Adipocyte (in vitro differentiated cells): Measurements from ENCODE around the gene CACNB2.
A peak's percentile ranks its signal among the peaks of the same experiment; 100 is the strongest.

Experiments used
- DNase-seq: peaks from one replicate; pipeline ENCODE4 v3.0.0-alpha.2; 2015; ENCODE audit warnings: low read depth
- H3K27me3 ChIP-seq: replicated peaks from 2 replicates; pipeline ENCODE4 v1.7.0; 2013; ENCODE audit warnings: mild to moderate bottlenecking, low read length, moderate library complexity; ENCODE audit not compliant: control insufficient read depth, insufficient read depth
- H3K36me3 ChIP-seq: 2 replicates; pipeline ENCODE4 v1.7.0; 2013; ENCODE audit warnings: low read length, mild to moderate bottlenecking, moderate library complexity; ENCODE audit not compliant: control insufficient read depth, insufficient read depth, severe bottlenecking
- H3K4me1 ChIP-seq: 2 replicates; pipeline ENCODE4 v1.7.0; 2013; ENCODE audit warnings: mild to moderate bottlenecking, low read length, moderate library complexity; ENCODE audit not compliant: control insufficient read depth, insufficient read depth
- H3K4me3 ChIP-seq: 2 replicates; pipeline ENCODE4 v1.7.0; 2013; ENCODE audit warnings: mild to moderate bottlenecking, low read length, moderate library complexity
- H3K9ac ChIP-seq: 2 replicates; pipeline ENCODE4 v1.7.0; 2013; ENCODE audit warnings: mild to moderate bottlenecking, low read length, moderate library complexity
- H3K9me3 ChIP-seq: 2 replicates; pipeline ENCODE4 v1.7.0; 2013; ENCODE audit warnings: mild to moderate bottlenecking, low read length, moderate library complexity; ENCODE audit not compliant: control insufficient read depth

Gene CACNB2

DNA sequence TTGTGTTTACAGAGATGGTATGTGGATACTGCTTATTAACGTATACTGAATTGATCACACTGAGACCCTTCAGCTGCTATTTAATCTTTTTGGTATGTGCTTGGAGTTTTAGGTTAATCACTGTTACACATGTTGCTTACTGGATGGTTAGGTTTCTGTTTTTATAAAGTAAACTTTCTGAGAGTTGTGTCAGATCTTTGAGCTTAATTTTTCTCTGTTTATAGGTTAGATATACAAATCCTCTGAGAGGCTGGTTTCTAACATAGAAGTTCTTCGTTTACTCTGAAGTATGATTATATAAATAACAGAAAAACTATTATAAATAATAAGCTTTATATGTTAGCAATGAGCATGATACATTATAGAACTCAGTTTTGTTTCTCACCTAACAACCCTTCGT is 388.1 kb downstream of the CACNB2 start:
- Histone ChIP-seq H3K4me3 (no peak overlapping the region), H3K36me3 (peaks cover 35% of the 10 kb centered on the region), H3K9me3 (no peaks in the 10 kb centered on the region), H3K4me1 (peaks cover 3% of the 10 kb centered on the region), H3K9ac (no peak overlapping the region), H3K27me3 (no peaks in the 10 kb centered on the region)
- no peak for DNase-seq

DNA sequence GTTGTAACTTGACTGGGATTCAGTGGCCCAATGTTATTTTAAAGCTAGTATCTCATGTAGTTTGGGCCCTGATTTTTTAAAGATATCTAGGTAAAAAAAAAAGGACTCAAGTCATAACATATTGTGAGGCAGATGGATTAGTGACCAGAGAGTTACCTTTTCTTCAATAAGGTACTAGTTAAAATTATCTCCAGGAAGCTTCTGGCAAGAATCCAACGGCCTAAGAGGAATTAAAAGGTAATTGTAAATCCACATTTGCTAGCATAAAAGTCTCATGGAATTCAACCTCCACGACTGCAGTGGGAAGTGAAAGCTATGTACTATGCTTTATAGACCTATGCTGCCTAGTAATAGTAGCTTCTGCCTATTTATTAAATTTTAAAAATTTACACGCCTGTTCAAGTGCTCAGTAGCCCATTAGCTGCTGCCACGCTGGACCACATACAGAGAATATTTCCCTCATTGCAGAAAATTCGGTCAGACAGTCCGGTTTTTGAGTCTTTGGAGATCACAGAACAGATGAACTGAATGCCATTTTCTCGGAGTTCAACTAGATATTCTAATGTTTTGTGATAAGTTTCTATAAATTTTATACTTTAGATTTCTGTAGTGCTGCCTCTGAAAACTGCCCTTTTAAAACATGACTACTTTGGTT is 392.8 kb downstream of the CACNB2 start:
- Histone ChIP-seq H3K4me3 (no peak overlapping the region), H3K9ac (no peak overlapping the region), H3K27me3 (no peaks in the 10 kb centered on the region), H3K4me1 (no peaks in the 10 kb centered on the region), H3K36me3 (peaks cover 62% of the 10 kb centered on the region), H3K9me3 (no peaks in the 10 kb centered on the region)
- no peak for DNase-seq

DNA sequence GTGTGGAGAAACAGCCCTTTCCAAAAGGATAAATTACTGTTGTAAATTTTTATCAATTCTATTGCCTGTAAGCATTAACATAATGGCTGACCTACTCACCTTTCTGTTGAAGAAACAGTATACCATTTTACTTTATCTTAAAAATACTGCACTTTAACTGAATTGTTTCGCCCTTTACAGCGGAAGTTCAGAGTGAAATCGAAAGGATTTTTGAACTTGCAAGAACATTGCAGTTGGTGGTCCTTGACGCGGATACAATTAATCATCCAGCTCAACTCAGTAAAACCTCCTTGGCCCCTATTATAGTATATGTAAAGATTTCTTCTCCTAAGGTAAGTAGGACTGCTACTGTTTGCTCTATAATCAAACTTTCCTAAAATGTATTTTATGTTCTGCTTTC is 393.7 kb downstream of the CACNB2 start:
- Histone ChIP-seq H3K9me3 (no peaks in the 10 kb centered on the region), H3K9ac (no peak overlapping the region), H3K4me1 (no peaks in the 10 kb centered on the region), H3K36me3 (peaks cover 63% of the 10 kb centered on the region), H3K4me3 (no peak overlapping the region), H3K27me3 (no peaks in the 10 kb centered on the region)
- DNase-seq: no peak

DNA sequence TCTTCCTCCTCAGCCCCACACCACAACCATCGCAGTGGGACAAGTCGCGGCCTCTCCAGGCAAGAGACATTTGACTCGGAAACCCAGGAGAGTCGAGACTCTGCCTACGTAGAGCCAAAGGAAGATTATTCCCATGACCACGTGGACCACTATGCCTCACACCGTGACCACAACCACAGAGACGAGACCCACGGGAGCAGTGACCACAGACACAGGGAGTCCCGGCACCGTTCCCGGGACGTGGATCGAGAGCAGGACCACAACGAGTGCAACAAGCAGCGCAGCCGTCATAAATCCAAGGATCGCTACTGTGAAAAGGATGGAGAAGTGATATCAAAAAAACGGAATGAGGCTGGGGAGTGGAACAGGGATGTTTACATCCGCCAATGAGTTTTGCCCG is 399.1 kb downstream of the CACNB2 start:
- no peak overlapping the region for H3K4me3 ChIP-seq
- no peak for DNase-seq
- H3K27me3 ChIP-seq: no peaks in the 10 kb centered on the region
- H3K9ac ChIP-seq: no peak overlapping the region
- H3K9me3 ChIP-seq: no peaks in the 10 kb centered on the region
- no peaks in the 10 kb centered on the region for H3K4me1 ChIP-seq
- H3K36me3 ChIP-seq: peaks cover 62% of the 10 kb centered on the region

DNA sequence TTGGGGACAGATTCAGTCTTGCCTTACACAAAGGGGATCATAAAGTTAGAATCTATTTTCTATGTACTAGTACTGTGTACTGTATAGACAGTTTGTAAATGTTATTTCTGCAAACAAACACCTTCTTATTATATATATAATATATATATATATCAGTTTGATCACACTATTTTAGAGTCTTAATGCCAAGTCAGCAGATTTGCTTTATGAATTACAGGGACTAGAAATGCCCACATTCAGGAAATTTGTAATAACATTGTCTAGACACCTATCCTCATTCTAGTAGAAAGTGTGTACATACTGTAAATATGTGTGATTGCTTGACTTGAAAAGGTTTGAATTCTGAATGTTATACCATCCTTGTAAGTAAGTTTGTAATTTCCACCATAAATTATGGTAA is 400.0 kb downstream of the CACNB2 start:
- H3K36me3 ChIP-seq: peaks cover 53% of the 10 kb centered on the region
- no peaks in the 10 kb centered on the region for H3K27me3 ChIP-seq
- no peak overlapping the region for H3K4me3 ChIP-seq
- DNase-seq: no peak
- no peaks in the 10 kb centered on the region for H3K9me3 ChIP-seq
- no peaks in the 10 kb centered on the region for H3K4me1 ChIP-seq
- no peak overlapping the region for H3K9ac ChIP-seq

DNA sequence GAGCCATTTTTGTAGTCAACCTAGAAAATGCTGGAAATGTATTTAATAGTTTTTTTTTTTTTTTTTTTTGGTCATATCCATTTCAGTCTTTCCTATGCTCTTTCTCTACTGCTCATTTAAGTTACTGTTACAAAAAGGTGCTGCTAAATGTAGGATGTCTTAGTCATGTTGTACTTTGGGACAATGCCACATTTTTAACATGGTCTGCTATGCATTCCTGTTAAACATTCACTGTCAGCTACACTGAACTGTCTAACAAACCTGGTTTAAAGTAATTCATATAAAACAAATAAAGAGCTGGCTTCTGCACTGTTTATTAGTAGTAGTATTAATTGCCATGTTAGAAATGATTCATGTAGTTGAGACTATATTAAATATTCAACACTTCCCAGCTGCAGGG is 402.6 kb downstream of the CACNB2 start:
- no peaks in the 10 kb centered on the region for H3K4me1 ChIP-seq
- H3K27me3 ChIP-seq: no peaks in the 10 kb centered on the region
- no peak overlapping the region for H3K9ac ChIP-seq
- H3K36me3 ChIP-seq: peaks cover 36% of the 10 kb centered on the region
- peak; percentile 45 for DNase-seq
- no peak overlapping the region for H3K4me3 ChIP-seq
- no peaks in the 10 kb centered on the region for H3K9me3 ChIP-seq

DNA sequence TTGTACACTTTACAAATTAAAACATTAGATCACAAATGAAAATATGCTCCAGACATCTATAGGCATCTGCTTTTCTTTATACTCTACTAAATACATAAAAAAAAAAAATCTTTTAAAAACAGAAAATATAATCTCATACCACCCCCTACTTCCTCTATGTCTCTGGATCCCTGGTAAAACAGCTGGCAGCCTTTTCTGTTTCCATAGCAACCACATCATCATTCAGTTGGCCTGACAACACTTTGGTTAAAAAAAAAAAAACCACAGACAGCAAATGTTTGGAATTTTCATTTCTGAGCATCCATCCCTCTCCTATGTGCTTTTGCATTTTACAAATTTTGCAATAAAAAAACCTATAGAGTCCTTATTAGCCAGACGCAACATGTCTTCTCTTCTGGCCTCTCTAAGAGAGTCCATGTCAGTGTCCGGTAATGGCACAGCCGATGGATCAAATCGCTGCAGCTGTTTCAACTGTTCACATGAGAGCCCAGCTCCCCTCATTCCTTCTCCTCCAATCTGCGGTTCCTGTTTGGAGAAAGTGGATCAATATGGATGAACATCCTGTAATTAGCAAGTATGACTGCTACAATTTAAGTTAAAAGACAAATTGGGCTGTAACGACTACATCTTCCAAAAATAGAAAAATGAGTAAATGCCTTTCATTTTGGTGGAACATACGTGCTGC is 405.5 kb downstream of the CACNB2 start:
- H3K36me3 ChIP-seq: peaks cover 10% of the 10 kb centered on the region
- H3K27me3 ChIP-seq: no peaks in the 10 kb centered on the region
- H3K4me3 ChIP-seq: no peak overlapping the region
- no peaks in the 10 kb centered on the region for H3K9me3 ChIP-seq
- no peak for DNase-seq
- H3K4me1 ChIP-seq: no peaks in the 10 kb centered on the region
- no peak overlapping the region for H3K9ac ChIP-seq

DNA sequence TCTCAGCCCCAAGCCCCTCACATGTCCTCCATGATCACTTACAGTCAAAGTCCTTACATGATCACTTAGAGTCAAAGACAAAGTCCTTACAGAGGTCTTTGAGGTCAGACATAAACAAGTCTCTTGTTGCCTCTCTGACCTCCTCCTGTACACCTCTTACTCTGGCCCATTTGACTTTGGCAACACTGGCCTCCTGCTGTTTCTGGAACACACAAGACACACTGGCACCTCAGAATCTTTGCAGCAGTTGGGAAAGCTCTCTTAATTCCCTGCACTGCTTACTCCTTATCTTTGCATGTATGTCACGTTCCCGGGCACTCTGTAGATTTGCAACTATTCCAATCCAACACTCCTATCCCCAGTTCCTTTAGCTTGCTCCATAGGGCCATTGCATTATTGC is 408.9 kb downstream of the CACNB2 start:
- H3K27me3 ChIP-seq: no peaks in the 10 kb centered on the region
- no peaks in the 10 kb centered on the region for H3K9me3 ChIP-seq
- H3K4me3 ChIP-seq: no peak overlapping the region
- H3K36me3 ChIP-seq: peaks cover 4% of the 10 kb centered on the region
- no peak for DNase-seq
- H3K4me1 ChIP-seq: no peaks in the 10 kb centered on the region
- no peak overlapping the region for H3K9ac ChIP-seq

DNA sequence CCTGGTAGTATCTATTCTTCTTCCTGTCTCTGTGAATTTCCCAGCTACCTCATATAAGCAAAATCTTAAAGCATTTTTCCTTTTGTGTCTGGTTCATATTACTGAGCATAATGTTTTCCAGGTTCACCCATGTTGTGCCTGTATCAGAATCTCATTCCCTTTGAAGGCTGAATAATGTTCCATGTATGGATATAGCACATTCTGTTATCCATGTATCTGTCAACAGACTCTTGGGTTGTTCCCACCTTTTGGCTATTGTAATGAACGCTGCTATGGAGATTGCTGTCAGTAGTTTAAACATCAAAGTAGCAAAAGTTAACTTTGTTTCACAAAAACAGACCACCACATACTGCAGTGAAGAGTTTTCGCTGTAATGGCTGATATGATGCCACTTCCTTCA is 411.2 kb downstream of the CACNB2 start:
- Histone ChIP-seq H3K4me1 (no peaks in the 10 kb centered on the region), H3K9me3 (no peaks in the 10 kb centered on the region), H3K27me3 (no peaks in the 10 kb centered on the region), H3K9ac (no peak overlapping the region), H3K36me3 (peaks cover 14% of the 10 kb centered on the region), H3K4me3 (no peak overlapping the region)
- no peak for DNase-seq

DNA sequence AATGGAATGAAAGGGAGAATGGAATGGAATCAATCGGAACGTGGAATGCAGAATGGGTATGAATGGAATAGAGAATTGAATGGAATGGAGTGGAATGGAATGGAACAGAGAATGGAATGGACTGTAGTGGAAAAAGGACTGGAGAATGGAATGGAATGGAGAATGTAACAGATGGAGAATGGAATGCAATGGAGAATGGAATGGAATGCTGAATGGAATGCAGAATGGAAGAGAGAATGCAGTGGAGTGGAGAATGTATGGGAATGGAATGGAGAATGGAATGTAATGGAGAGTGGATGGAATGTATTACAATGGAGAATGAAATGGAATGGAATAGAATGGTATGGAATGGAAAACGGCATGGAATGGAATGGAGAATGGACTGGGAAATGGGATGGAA is 414.3 kb downstream of the CACNB2 start:
- Histone ChIP-seq H3K4me1 (no peaks in the 10 kb centered on the region), H3K9me3 (peaks cover 4% of the 10 kb centered on the region), H3K9ac (no peak overlapping the region), H3K4me3 (no peak overlapping the region), H3K36me3 (peaks cover 25% of the 10 kb centered on the region), H3K27me3 (no peaks in the 10 kb centered on the region)
- no peak for DNase-seq

DNA sequence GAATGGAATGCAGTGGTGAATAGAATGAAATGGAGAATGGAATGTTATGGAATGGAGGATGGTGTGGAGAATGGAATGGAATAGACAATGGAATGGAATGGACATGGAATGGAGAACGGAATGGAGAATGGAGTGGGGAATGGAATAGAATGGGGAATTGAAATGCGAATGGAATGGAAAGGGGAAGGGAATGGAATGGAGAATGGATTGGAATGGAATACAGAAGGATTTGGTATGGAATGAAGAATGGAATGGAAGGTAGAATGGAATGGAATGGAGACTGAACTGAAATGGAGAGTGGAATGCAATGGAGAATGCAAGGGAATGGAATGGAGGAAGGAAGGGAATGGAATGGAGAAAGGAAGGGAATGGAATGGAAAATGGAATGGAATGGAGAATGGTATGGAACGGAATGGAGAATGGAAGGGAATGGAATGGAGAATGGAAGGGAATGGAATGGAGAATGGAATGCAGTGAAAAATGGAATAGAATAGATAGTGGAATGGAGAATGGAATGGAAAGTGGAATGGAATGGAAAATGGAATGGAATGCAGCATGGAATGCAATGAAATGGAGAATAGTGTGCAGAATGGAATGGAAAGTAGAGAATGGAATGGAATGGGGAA is 416.4 kb downstream of the CACNB2 start:
- DNase-seq: no peak
- H3K9ac ChIP-seq: no peak overlapping the region
- no peaks in the 10 kb centered on the region for H3K4me1 ChIP-seq
- H3K36me3 ChIP-seq: peaks cover 21% of the 10 kb centered on the region
- no peak overlapping the region for H3K4me3 ChIP-seq
- no peaks in the 10 kb centered on the region for H3K27me3 ChIP-seq
- peaks cover 4% of the 10 kb centered on the region for H3K9me3 ChIP-seq
